ENCODE measurements around the gene ENTREP3. TPM values are rescaled to one million over a fixed set of nuclear protein-coding genes. Genes with fewer than 3 reads are reported as not detected.

Gene ENTREP3
- total RNA-seq, 1 experiment from 2014 or later: 69.9 TPM

DNA sequence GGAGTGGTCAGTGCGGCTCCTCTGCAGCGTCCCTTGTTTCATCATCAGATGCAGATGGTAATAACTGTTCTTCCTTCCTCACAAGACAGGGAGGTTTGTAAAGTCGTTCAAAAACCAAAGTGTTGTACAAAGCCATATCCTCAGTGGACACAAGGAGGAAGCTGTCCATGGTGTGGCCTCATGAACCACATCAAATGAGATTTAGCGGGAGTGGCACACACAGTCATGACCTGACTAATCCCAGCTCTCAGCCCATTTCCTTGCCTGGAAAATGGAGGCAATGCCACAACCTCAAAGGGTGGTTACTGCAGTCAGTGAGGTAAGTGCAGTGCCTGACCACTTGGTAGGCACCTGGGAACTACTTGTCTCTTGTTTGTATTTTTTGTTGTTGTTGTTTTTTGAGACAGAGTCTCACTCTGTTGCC is 13.4 kb downstream of the ENTREP3 start:
- Histone ChIP-seq H3K9me3 (ENCODE audit: control insufficient read depth in 1 of 2, insufficient read depth in 1 of 2, low read depth in 1 of 2, low read length in 2 of 2) (no peaks in the 10 kb centered on the region), H3K79me2 (ENCODE audit: insufficient read depth, low read length) (no peaks in the 10 kb centered on the region), H3K9me2 (ENCODE audit: insufficient read depth) (no peaks in the 10 kb centered on the region), H3K27ac (ENCODE audit: low read depth, low read length) (peak overlapping the region; percentile 43), H3K9ac (ENCODE audit: low read length) (peak overlapping the region; percentile 54; the same call in 1 of the 2 replicates), H3K27me3 (ENCODE audit: insufficient read depth, low read length) (no peaks in the 10 kb centered on the region), H2AFZ (ENCODE audit: low read depth, low read length, poor library complexity, severe bottlenecking) (no peak overlapping the region), H3K4me2 (ENCODE audit: low read length) (peak overlapping the region; percentile 69), H3K36me3 (ENCODE audit: control insufficient read depth in 1 of 2, insufficient read depth in 2 of 2, low read length in 2 of 2) (no peaks in the 10 kb centered on the region), H4K20me1 (ENCODE audit: insufficient read depth) (no peaks in the 10 kb centered on the region), H3K4me1 (ENCODE audit: control insufficient read depth in 1 of 2, insufficient read depth in 2 of 2, low read length in 2 of 2) (peaks cover 16 to 46% of the 10 kb centered on the region in 2 experiments), H3K4me3 (replicated peaks in 1 of 2; ENCODE audit: low read depth in 1 of 2, low read length in 2 of 2) (no peak overlapping the region)
- DNase-seq (ENCODE audit: low read depth, low spot score) (no peak), ATAC-seq (no peak)
- ChIA-PET CTCF (interaction anchor here (1.3 to 1.4 kb wide), 2 partner anchors 35 to 69 kb away, joined by 4 to 5 read pairs; partner anchors contain the start of gene KRTCAP2), POLR2A (interaction anchor here (1.2 to 1.8 kb wide), 3 partner anchors 15 to 66 kb away, joined by 3 to 4 read pairs (median 3); no protein-coding TSS in a partner anchor), RAD21 (ENCODE audit: low non-redundant PET in 1 of 2, low total read pairs in 2 of 2, uncharacterized antibody in 2 of 2, unreplicated experiment in 2 of 2) (no interaction called here)
- TF ChIP-seq, protein P1, sequence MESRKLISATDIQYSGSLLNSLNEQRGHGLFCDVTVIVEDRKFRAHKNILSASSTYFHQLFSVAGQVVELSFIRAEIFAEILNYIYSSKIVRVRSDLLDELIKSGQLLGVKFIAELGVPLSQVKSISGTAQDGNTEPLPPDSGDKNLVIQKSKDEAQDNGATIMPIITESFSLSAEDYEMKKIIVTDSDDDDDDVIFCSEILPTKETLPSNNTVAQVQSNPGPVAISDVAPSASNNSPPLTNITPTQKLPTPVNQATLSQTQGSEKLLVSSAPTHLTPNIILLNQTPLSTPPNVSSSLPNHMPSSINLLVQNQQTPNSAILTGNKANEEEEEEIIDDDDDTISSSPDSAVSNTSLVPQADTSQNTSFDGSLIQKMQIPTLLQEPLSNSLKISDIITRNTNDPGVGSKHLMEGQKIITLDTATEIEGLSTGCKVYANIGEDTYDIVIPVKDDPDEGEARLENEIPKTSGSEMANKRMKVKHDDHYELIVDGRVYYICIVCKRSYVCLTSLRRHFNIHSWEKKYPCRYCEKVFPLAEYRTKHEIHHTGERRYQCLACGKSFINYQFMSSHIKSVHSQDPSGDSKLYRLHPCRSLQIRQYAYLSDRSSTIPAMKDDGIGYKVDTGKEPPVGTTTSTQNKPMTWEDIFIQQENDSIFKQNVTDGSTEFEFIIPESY (IDR thresholded peaks at IDR 0.05; ENCODE audit: extremely low read depth, insufficient replicate concordance, low read length): no peak
- TF ChIP-seq JUND (IDR thresholded peaks at IDR 0.05): 0 out of 2 replicates have a peak, but pooled peaks have one; percentile 8
- TF ChIP-seq, protein P2, sequence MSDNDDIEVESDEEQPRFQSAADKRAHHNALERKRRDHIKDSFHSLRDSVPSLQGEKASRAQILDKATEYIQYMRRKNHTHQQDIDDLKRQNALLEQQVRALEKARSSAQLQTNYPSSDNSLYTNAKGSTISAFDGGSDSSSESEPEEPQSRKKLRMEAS (IDR thresholded peaks at IDR 0.05): 0 out of 2 replicates have a peak, but pooled peaks have one; percentile 25
- peak; percentile 64; the same call in 1 of the 2 replicates for TF ChIP-seq CBX3 (IDR thresholded peaks at IDR 0.05; ENCODE audit: low read depth)
- TF ChIP-seq ZNF274 (IDR thresholded peaks at IDR 0.05; ENCODE audit: low read depth, low read length): no peak
- no peak for TF ChIP-seq EGR1 (IDR thresholded peaks at IDR 0.05; ENCODE audit: low read depth)
- BruUV-seq (replicated peaks): no TSS peak
- intact Hi-C loops (cut with micrococcal nuclease): loop anchor here (5.0 kb wide), 1 partner anchor 35 kb away; the partner anchor contains the start of genes MTX1 and THBS3

Measured in HCT116 (cell line).